Activated naive CD8-positive, alpha-beta T cell treated with anti-CD3 and anti-CD28 coated beads, Interleukin-2, amount 10 ng/mL, durations not matched to agents 7 days and 5 days (primary cell): Measurements from ENCODE around the gene NAT10. TPM values are rescaled to one million over a fixed set of nuclear protein-coding genes. Genes with fewer than 3 reads are reported as not detected.

Experiments
- ATAC-seq: fragments of 150-1000 bp; cut with Tn5 transposase; one replicate; pipeline ENCODE4 v1.10.0; 2021; ENCODE audit warnings: low read depth, moderate library complexity
- POLR2A ChIA-PET: fragments of 350-600 bp; sonication (Branson Sonifier 250); formaldehyde crosslinking; loops from one replicate; lab custom pipeline; 2021; ENCODE audit warnings: antibody characterized with exemption; lab: Charles Lee
- DNase-seq: peaks from one replicate; pipeline ENCODE4 v3.0.0; 2021
- H3K27ac Mint-ChIP-seq: one replicate; pipeline ENCODE4 v1.8.0; 2022; ENCODE audit warnings: mild to moderate bottlenecking, mixed read lengths
- H3K27me3 Mint-ChIP-seq: one replicate; pipeline ENCODE4 v1.8.0; 2022; ENCODE audit warnings: mild to moderate bottlenecking, moderate library complexity, mixed read lengths
- H3K36me3 Mint-ChIP-seq: one replicate; pipeline ENCODE4 v1.8.0; 2021; ENCODE audit warnings: mild to moderate bottlenecking, mixed read lengths
- H3K4me1 Mint-ChIP-seq: one replicate; pipeline ENCODE4 v1.8.0; 2021; ENCODE audit warnings: mixed read lengths
- H3K4me3 Mint-ChIP-seq: one replicate; pipeline ENCODE4 v1.8.0; 2022; ENCODE audit warnings: mild to moderate bottlenecking, moderate library complexity, mixed read lengths
- H3K9me3 Mint-ChIP-seq: one replicate; pipeline ENCODE4 v1.8.0; 2021; ENCODE audit warnings: mixed read lengths
- total RNA-seq, 2 experiments: library from RNA; stranded (reverse); gene quantifications; one replicate each; pipeline ENCODE4 v1.2.3, GENCODE V29; 2021

Gene NAT10
- total RNA-seq, 2 experiments from 2014 or later: 72.7 to 76.3 TPM

- no peak for DNase-seq
- no peaks in the 10 kb centered on the region for H3K27me3 Mint-ChIP-seq
- H3K4me3 Mint-ChIP-seq: no peak overlapping the region
- H3K36me3 Mint-ChIP-seq: peaks cover 27% of the 10 kb centered on the region
- POLR2A ChIA-PET: no interaction called here
- no peaks in the 10 kb centered on the region for H3K9me3 Mint-ChIP-seq
- no peak for ATAC-seq
- H3K4me1 Mint-ChIP-seq: no peaks in the 10 kb centered on the region
- no peak overlapping the region for H3K27ac Mint-ChIP-seq
These were observed 19.6 kb downstream of the NAT10 start for GRCh38 chr11:34124885-34125668.

GRCh38 chr11:34126959-34127848 is 21.8 kb downstream of the NAT10 start:
- Mint-ChIP-seq H3K9me3 (no peaks in the 10 kb centered on the region), H3K27ac (no peak overlapping the region), H3K27me3 (no peaks in the 10 kb centered on the region), H3K36me3 (peaks cover 26% of the 10 kb centered on the region), H3K4me3 (no peak overlapping the region), H3K4me1 (peaks cover 2% of the 10 kb centered on the region)
- ATAC-seq: no peak
- no peak for DNase-seq
- POLR2A ChIA-PET: interaction anchor here (0.6 kb wide), 1 partner anchor 100 kb away, joined by 4 read pairs; no protein-coding TSS in a partner anchor

GRCh38 chr11:34128824-34129223 is 23.4 kb downstream of the NAT10 start:
- Mint-ChIP-seq H3K36me3 (peaks cover 23% of the 10 kb centered on the region), H3K27ac (no peak overlapping the region), H3K9me3 (no peaks in the 10 kb centered on the region), H3K4me3 (no peak overlapping the region), H3K27me3 (no peaks in the 10 kb centered on the region), H3K4me1 (peaks cover 2% of the 10 kb centered on the region)
- no peak for DNase-seq
- POLR2A ChIA-PET: no interaction called here
- no peak for ATAC-seq

GRCh38 chr11:34132261-34132965 is 27.0 kb downstream of the NAT10 start:
- ATAC-seq (no peak), DNase-seq (no peak)
- H3K9me3 Mint-ChIP-seq: no peaks in the 10 kb centered on the region
- peaks cover 2% of the 10 kb centered on the region for H3K4me1 Mint-ChIP-seq
- H3K4me3 Mint-ChIP-seq: no peak overlapping the region
- H3K27me3 Mint-ChIP-seq: no peaks in the 10 kb centered on the region
- peaks cover 23% of the 10 kb centered on the region for H3K36me3 Mint-ChIP-seq
- H3K27ac Mint-ChIP-seq: no peak overlapping the region
- POLR2A ChIA-PET: interaction anchor here (0.6 kb wide), 1 partner anchor 70 kb away, joined by 3 read pairs; no protein-coding TSS in a partner anchor

- ATAC-seq: no peak
- POLR2A ChIA-PET: no interaction called here
- peaks cover 2% of the 10 kb centered on the region for H3K4me1 Mint-ChIP-seq
- H3K27me3 Mint-ChIP-seq: no peaks in the 10 kb centered on the region
- no peak for DNase-seq
- peaks cover 20% of the 10 kb centered on the region for H3K36me3 Mint-ChIP-seq
- no peak overlapping the region for H3K4me3 Mint-ChIP-seq
- no peaks in the 10 kb centered on the region for H3K9me3 Mint-ChIP-seq
- no peak overlapping the region for H3K27ac Mint-ChIP-seq
These were observed 29.3 kb downstream of the NAT10 start for GRCh38 chr11:34134765-34135164.

- Mint-ChIP-seq H3K9me3 (no peaks in the 10 kb centered on the region), H3K27ac (no peak overlapping the region), H3K27me3 (no peaks in the 10 kb centered on the region), H3K36me3 (peaks cover 20% of the 10 kb centered on the region), H3K4me1 (peaks cover 2% of the 10 kb centered on the region), H3K4me3 (no peak overlapping the region)
- POLR2A ChIA-PET: interaction anchor here (1.1 kb wide), 1 partner anchor 84 kb away, joined by 7 read pairs; the partner anchor contains the start of gene CAPRIN1
- no peak for DNase-seq
- no peak for ATAC-seq
These were observed 30.0 kb downstream of the NAT10 start for GRCh38 chr11:34135439-34135838.

- peaks cover 18% of the 10 kb centered on the region for H3K36me3 Mint-ChIP-seq
- no peak overlapping the region for H3K4me3 Mint-ChIP-seq
- H3K4me1 Mint-ChIP-seq: peaks cover 2% of the 10 kb centered on the region
- no peak overlapping the region for H3K27ac Mint-ChIP-seq
- no peaks in the 10 kb centered on the region for H3K9me3 Mint-ChIP-seq
- DNase-seq (no peak), ATAC-seq (no peak)
- H3K27me3 Mint-ChIP-seq: no peaks in the 10 kb centered on the region
- POLR2A ChIA-PET: interaction anchor here (0.7 to 1.1 kb wide), 2 partner anchors 85 to 365 kb away, joined by 3 to 7 read pairs; partner anchors contain the start of gene CAPRIN1
These were observed 31.0 kb downstream of the NAT10 start for GRCh38 chr11:34136420-34136819.

- H3K4me1 Mint-ChIP-seq: no peaks in the 10 kb centered on the region
- H3K9me3 Mint-ChIP-seq: no peaks in the 10 kb centered on the region
- no peak overlapping the region for H3K4me3 Mint-ChIP-seq
- ATAC-seq (no peak), DNase-seq (no peak)
- no peak overlapping the region for H3K27ac Mint-ChIP-seq
- POLR2A ChIA-PET: no interaction called here
- peaks cover 15% of the 10 kb centered on the region for H3K36me3 Mint-ChIP-seq
- no peaks in the 10 kb centered on the region for H3K27me3 Mint-ChIP-seq
These were observed 33.9 kb downstream of the NAT10 start for GRCh38 chr11:34139346-34139745.

GRCh38 chr11:34140149-34140548 is 34.7 kb downstream of the NAT10 start:
- Mint-ChIP-seq H3K36me3 (peaks cover 15% of the 10 kb centered on the region), H3K9me3 (no peaks in the 10 kb centered on the region), H3K4me3 (no peak overlapping the region), H3K27ac (no peak overlapping the region), H3K4me1 (no peaks in the 10 kb centered on the region), H3K27me3 (no peaks in the 10 kb centered on the region)
- POLR2A ChIA-PET: no interaction called here
- ATAC-seq: no peak
- no peak for DNase-seq

GRCh38 chr11:34143048-34143447 is 37.6 kb downstream of the NAT10 start:
- H3K36me3 Mint-ChIP-seq: peaks cover 12% of the 10 kb centered on the region
- no peak overlapping the region for H3K27ac Mint-ChIP-seq
- POLR2A ChIA-PET: no interaction called here

GRCh38 chr11:34145073-34145472 is 39.6 kb downstream of the NAT10 start:
- ATAC-seq (no peak), DNase-seq (no peak)
- no peaks in the 10 kb centered on the region for H3K9me3 Mint-ChIP-seq
- no peaks in the 10 kb centered on the region for H3K4me1 Mint-ChIP-seq
- POLR2A ChIA-PET: no interaction called here
- H3K4me3 Mint-ChIP-seq: no peak overlapping the region
- peaks cover 13% of the 10 kb centered on the region for H3K36me3 Mint-ChIP-seq
- no peak overlapping the region for H3K27ac Mint-ChIP-seq
- no peaks in the 10 kb centered on the region for H3K27me3 Mint-ChIP-seq

More at GRCh38 chr11:34143048-34143447, 37.6 kb downstream of the NAT10 start:
- Mint-ChIP-seq H3K4me1 (no peaks in the 10 kb centered on the region), H3K27me3 (no peaks in the 10 kb centered on the region), H3K9me3 (no peaks in the 10 kb centered on the region), H3K4me3 (no peak overlapping the region)
- DNase-seq (no peak), ATAC-seq (no peak)

- no peak for ATAC-seq
- no peak for DNase-seq
- H3K36me3 Mint-ChIP-seq: peaks cover 13% of the 10 kb centered on the region
- POLR2A ChIA-PET: no interaction called here
- no peak overlapping the region for H3K4me3 Mint-ChIP-seq
- H3K9me3 Mint-ChIP-seq: no peaks in the 10 kb centered on the region
- H3K27ac Mint-ChIP-seq: no peak overlapping the region
- H3K27me3 Mint-ChIP-seq: no peaks in the 10 kb centered on the region
- H3K4me1 Mint-ChIP-seq: no peaks in the 10 kb centered on the region
These were observed 40.5 kb downstream of the NAT10 start for GRCh38 chr11:34145847-34146381.

- no peak overlapping the region for H3K27ac Mint-ChIP-seq
- H3K4me1 Mint-ChIP-seq: no peaks in the 10 kb centered on the region
- POLR2A ChIA-PET: no interaction called here
- no peaks in the 10 kb centered on the region for H3K9me3 Mint-ChIP-seq
- DNase-seq (no peak), ATAC-seq (no peak)
- no peaks in the 10 kb centered on the region for H3K27me3 Mint-ChIP-seq
- no peak overlapping the region for H3K4me3 Mint-ChIP-seq
- peaks cover 13% of the 10 kb centered on the region for H3K36me3 Mint-ChIP-seq
These were observed 41.0 kb downstream of the NAT10 start for GRCh38 chr11:34146411-34146810.
